ENCODE data around the gene CDC14B. TPM values are rescaled to one million over a fixed set of nuclear protein-coding genes. Genes with fewer than 3 reads are reported as not detected.

The CDC14B gene
- total RNA-seq, 6 donors from 2014 or later = 6.0 to 28.5 (median 12.7) TPM

GRCh38 chr9:96501633-96502538 lies 117.8 kb downstream of the CDC14B start:
- no peak for TF ChIP-seq EP300 (IDR thresholded peaks at IDR 0.05)
- TF ChIP-seq, protein P1, sequence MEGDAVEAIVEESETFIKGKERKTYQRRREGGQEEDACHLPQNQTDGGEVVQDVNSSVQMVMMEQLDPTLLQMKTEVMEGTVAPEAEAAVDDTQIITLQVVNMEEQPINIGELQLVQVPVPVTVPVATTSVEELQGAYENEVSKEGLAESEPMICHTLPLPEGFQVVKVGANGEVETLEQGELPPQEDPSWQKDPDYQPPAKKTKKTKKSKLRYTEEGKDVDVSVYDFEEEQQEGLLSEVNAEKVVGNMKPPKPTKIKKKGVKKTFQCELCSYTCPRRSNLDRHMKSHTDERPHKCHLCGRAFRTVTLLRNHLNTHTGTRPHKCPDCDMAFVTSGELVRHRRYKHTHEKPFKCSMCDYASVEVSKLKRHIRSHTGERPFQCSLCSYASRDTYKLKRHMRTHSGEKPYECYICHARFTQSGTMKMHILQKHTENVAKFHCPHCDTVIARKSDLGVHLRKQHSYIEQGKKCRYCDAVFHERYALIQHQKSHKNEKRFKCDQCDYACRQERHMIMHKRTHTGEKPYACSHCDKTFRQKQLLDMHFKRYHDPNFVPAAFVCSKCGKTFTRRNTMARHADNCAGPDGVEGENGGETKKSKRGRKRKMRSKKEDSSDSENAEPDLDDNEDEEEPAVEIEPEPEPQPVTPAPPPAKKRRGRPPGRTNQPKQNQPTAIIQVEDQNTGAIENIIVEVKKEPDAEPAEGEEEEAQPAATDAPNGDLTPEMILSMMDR (IDR thresholded peaks at IDR 0.05) = no peak
- no peak for TF ChIP-seq POLR2A (IDR thresholded peaks at IDR 0.05)
- no peak for TF ChIP-seq POLR2AphosphoS5 (IDR thresholded peaks at IDR 0.05)
- H3K27ac ChIP-seq = no peak overlapping the region
- 86 to 93% methylated on average over 15 of the region's 15 CpGs for WGBS, 2 donors

DNA sequence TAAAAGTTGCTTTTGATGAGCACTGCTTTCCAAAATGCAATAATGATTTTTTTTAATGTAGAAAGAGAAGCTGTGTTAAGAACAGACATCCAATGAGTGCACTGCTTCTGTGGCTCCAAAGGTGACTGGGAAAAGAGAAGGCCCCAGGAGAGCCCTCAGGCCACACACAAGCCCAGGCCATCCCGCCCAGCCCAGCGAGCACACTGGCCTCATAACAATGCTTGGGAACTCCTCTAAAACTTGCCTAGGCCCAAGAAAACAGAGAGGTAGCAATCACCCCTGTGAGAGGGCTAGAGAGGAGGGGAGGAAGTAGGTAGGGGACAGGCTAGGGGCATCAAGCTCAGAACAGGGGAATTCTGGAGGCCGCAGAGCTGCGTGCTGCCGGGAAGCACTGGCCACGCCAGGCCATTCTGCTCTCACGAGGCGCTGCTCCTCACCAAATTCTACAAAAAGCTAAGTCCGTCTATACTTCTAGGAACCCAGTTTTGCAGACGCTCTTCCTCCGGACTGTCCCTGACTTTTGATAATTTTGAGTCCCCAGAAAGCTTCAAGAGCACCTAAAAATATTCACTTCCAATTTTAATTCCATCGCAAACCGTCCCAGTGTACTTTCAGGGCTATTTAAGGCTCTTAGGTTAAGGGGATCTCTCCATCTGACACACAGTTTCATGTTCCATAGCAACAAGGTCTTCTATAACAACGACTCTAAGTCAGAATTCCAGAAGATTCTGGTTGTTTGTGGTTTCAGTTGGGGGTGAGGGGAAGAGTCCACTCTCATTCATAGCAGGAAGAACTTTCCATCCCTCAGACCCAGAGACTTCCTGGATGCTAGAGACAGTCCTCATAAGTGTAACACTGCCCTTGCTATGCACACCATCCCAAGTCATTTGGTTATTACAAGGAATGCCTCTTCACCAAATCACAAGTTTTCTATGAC lies 118.7 kb downstream of the CDC14B start:
- WGBS, 2 donors = 90 to 91% methylated on average over 14 of the region's 14 CpGs

More at GRCh38 chr9:96501633-96502538, 117.8 kb downstream of the CDC14B start:
- H3K9me3 ChIP-seq = no peaks in the 10 kb centered on the region
- H3K27me3 ChIP-seq = no peaks in the 10 kb centered on the region
- no peak overlapping the region for H3K4me3 ChIP-seq
- ATAC-seq (ENCODE audit: low FRiP score in 2 of 2) (no peak), DNase-seq (no peak)
- no peaks in the 10 kb centered on the region for H3K36me3 ChIP-seq
- H3K4me1 ChIP-seq = peaks cover 0 to 3% (median 0%) of the 10 kb centered on the region in 4 donors

DNA sequence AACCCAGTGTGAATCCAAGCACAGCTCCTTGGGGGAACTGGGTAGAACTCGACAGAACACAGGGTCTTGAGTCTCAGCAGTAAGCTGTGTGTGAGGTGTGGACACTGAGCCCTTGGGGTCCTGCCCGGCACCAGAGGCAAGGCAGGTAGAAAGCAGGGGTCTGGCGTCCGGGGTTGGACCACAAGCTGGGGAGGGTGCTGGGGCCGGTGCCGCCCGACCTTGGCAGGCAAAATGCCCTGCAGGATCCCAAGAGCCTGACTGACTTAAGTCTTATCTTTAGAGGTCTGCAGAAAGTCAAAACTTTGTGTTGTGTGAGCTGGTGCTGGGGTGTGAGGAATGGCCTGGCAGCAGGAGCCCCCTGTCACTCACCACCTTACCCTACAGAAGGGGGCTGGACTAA lies 120.4 kb downstream of the CDC14B start:
- no peak for ATAC-seq (ENCODE audit: low FRiP score in 2 of 2)

More for the DNA sequence above, 118.7 kb downstream of the CDC14B start:
- Histone ChIP-seq H3K4me3 (no peak overlapping the region), H3K4me1 (peaks cover 0 to 3% (median 0%) of the 10 kb centered on the region in 4 donors), H3K27me3 (no peaks in the 10 kb centered on the region), H3K9me3 (no peaks in the 10 kb centered on the region), H3K27ac (no peak overlapping the region), H3K36me3 (no peaks in the 10 kb centered on the region)
- TF ChIP-seq POLR2AphosphoS5 (IDR thresholded peaks at IDR 0.05) (no peak), EP300 (IDR thresholded peaks at IDR 0.05) (no peak)
- TF ChIP-seq, protein P1 (IDR thresholded peaks at IDR 0.05) = no peak
- peak in 1 of 2 donors; percentile 50 for DNase-seq
- no peak for ATAC-seq (ENCODE audit: low FRiP score in 2 of 2)

GRCh38 chr9:96498796-96499195 lies 120.8 kb downstream of the CDC14B start:
- no peak for TF ChIP-seq POLR2AphosphoS5 (IDR thresholded peaks at IDR 0.05)
- no peak for TF ChIP-seq POLR2A (IDR thresholded peaks at IDR 0.05)
- TF ChIP-seq, protein P1 (IDR thresholded peaks at IDR 0.05) = no peak
- no peak for TF ChIP-seq EP300 (IDR thresholded peaks at IDR 0.05)
- no peaks in the 10 kb centered on the region for H3K36me3 ChIP-seq
- no peak overlapping the region for H3K4me3 ChIP-seq
- H3K27ac ChIP-seq = no peak overlapping the region
- DNase-seq (no peak), ATAC-seq (ENCODE audit: low FRiP score in 2 of 2) (no peak)
- H3K9me3 ChIP-seq = no peaks in the 10 kb centered on the region
- WGBS, 2 donors = 74 to 96% methylated on average over 2 to 7 of the region's 7 CpGs
- H3K27me3 ChIP-seq = no peaks in the 10 kb centered on the region
- peaks cover 0 to 9% (median 2%) of the 10 kb centered on the region in 4 donors for H3K4me1 ChIP-seq

More for the DNA sequence above, 120.4 kb downstream of the CDC14B start:
- TF ChIP-seq, protein P1 (IDR thresholded peaks at IDR 0.05) = no peak
- TF ChIP-seq EP300 (IDR thresholded peaks at IDR 0.05) = no peak
- no peak for TF ChIP-seq POLR2AphosphoS5 (IDR thresholded peaks at IDR 0.05)
- no peak for TF ChIP-seq POLR2A (IDR thresholded peaks at IDR 0.05)
- Histone ChIP-seq H3K4me3 (no peak overlapping the region), H3K27me3 (no peaks in the 10 kb centered on the region), H3K4me1 (peaks cover 0 to 9% (median 2%) of the 10 kb centered on the region in 4 donors), H3K27ac (no peak overlapping the region), H3K9me3 (no peaks in the 10 kb centered on the region), H3K36me3 (no peaks in the 10 kb centered on the region)
- peak in 1 of 2 donors; percentile 69 for DNase-seq
- WGBS, 2 donors = 93 to 97% methylated on average over 7 of the region's 7 CpGs

All from upper lobe of left lung (tissue), 6 donors.